Right lobe of liver (tissue), 6 donors: ENCODE results near the gene ADIPOR2. TPM values are rescaled to one million over a fixed set of nuclear protein-coding genes. Genes with fewer than 3 reads are reported as not detected.

Experiments used
- ATAC-seq, 4 donors: fragments of 200-7000 bp; cut with Tn5 transposase; one replicate each; pipeline ENCODE4 v1.9.1; 2020; ENCODE audit warnings: mild to moderate bottlenecking in 4 of 4, moderate library complexity in 4 of 4
- DNase-seq, 3 donors: peaks; one replicate each; pipeline ENCODE4 v3.0.0-alpha.2; 2020
- H3K27ac ChIP-seq, 3 donors: fragments of 200-600 bp; one replicate each; pipeline ENCODE4 v1.8.0; 2022
- H3K27me3 ChIP-seq, 2 donors: fragments of 200-600 bp; one replicate each; pipeline ENCODE4 v1.8.0; 2022
- H3K36me3 ChIP-seq, 4 donors: fragments of 200-600 bp; sonication (generic) in 1 of 4; one replicate each; pipeline versions ENCODE4 v1.5.1 to v1.8.0; 2017 to 2022; ENCODE audit warnings: control low read depth in 1 of 4
- H3K4me1 ChIP-seq, 4 donors: fragments of 200-600 bp; sonication (generic) in 1 of 4; one replicate each; pipeline versions ENCODE4 v1.5.1 to v1.8.0; 2017 to 2022; ENCODE audit warnings: control low read depth in 1 of 4
- H3K4me3 ChIP-seq, 3 donors: fragments of 200-600 bp; one replicate each; pipeline ENCODE4 v1.8.0; 2022
- H3K9me3 ChIP-seq, 4 donors: fragments of 200-600 bp; sonication (generic) in 1 of 4; one replicate each; pipeline versions ENCODE4 v1.5.1 to v1.8.0; 2017 to 2022; ENCODE audit warnings: control low read depth in 1 of 4
- CTCF ChIP-seq, 4 donors: fragments of 200-600 bp in 3 of 4; fragments of 450-650 bp in 1 of 4; IDR thresholded peaks; one replicate each; pipeline versions ENCODE4 v1.5.1 to v1.8.0; 2016 to 2022; ENCODE audit warnings: antibody characterized with exemption in 4 of 4, mild to moderate bottlenecking in 2 of 4
- POLR2A ChIP-seq: fragments of 450-650 bp; IDR thresholded peaks from one replicate; pipeline ENCODE4 v1.6.1; 2017; ENCODE audit warnings: antibody characterized with exemption, mild to moderate bottlenecking
- WGBS: methylation state at CpG from one replicate; pipeline ENCODE4 v1.1.6; 2018; ENCODE audit warnings: low coverage, low lambda C conversion rate; ENCODE audit not compliant: insufficient coverage; ENCODE audit errors: missing lambda C conversion rate; 5-methylcytosine and 5-hydroxymethylcytosine counted together
- intact Hi-C, 2 donors: fragments of 100-400 bp; cut with DNase I; formaldehyde crosslinking; loops; one replicate each; pipeline versions ENCODE4 v1.11.2 to v1.14.1; 2022
- total RNA-seq, 6 experiments: library from RNA; depleted of rRNA in 2 of 6; stranded (reverse); fragments of >200 nt in 2 of 6; fragmentation: NEBNext Ultra II Directional in 3 of 6; extraction: Animal tissue kit (Norgen Biotek cat#: 25700) in 3 of 6; gene quantifications; one replicate each; pipeline versions ENCODE4 v1.1.0 to v1.2.4, GENCODE V29; 2016 to 2023
- donor health status: DM: no; HTN: yes; CAD: no.
- donor health status: DM: no; HTN: no; CAD: no.
- donor health status: DM: no; HTN: no; CAD: no.
- donor health status: DM: no; HTN: yes; CAD: no.
- donor health status: DM: no; HTN: yes; CAD: no.

ADIPOR2 gene
- total RNA-seq, 6 experiments from 2014 or later = 46.5 to 108 (median 59.8) TPM

GRCh38 chr12:1782215-1782614 is 91.3 kb downstream of the ADIPOR2 start:
- intact Hi-C loops = no loop called here
- peaks cover 0 to 39% (median 7%) of the 10 kb centered on the region in 4 donors for H3K4me1 ChIP-seq
- H3K27ac ChIP-seq = peak overlapping the region in 1 of 3 donors; percentile 32
- ATAC-seq (peak; percentile 45 to 73 (median 50)), DNase-seq (no peak)
- H3K9me3 ChIP-seq = no peaks in the 10 kb centered on the region
- WGBS = 25% methylated on average over 2 of the region's 2 CpGs
- H3K36me3 ChIP-seq = peaks cover 0 to 22% (median 11%) of the 10 kb centered on the region in 4 donors
- H3K27me3 ChIP-seq = no peaks in the 10 kb centered on the region
- no peak for TF ChIP-seq CTCF (IDR thresholded peaks at IDR 0.05)
- no peak for TF ChIP-seq POLR2A
- H3K4me3 ChIP-seq = no peak overlapping the region

GRCh38 chr12:1787714-1788113 is 96.8 kb downstream of the ADIPOR2 start:
- ATAC-seq = peak in 1 of 4 donors; percentile 8
- WGBS = 55% methylated on average over 5 of the region's 6 CpGs
- Histone ChIP-seq H3K36me3 (peaks cover 0 to 11% (median 4%) of the 10 kb centered on the region in 4 donors), H3K27ac (no peak overlapping the region), H3K4me3 (no peak overlapping the region), H3K9me3 (no peaks in the 10 kb centered on the region), H3K27me3 (no peaks in the 10 kb centered on the region), H3K4me1 (peaks cover 0 to 16% (median 4%) of the 10 kb centered on the region in 4 donors)
- TF ChIP-seq POLR2A = no peak
- no peak for TF ChIP-seq CTCF (IDR thresholded peaks at IDR 0.05)
- DNase-seq = peak in 1 of 3 donors; percentile 37
- intact Hi-C loops = no loop called here

- WGBS = 57% methylated on average over 7 of the region's 7 CpGs
- no peak for DNase-seq
Measured at GRCh38 chr12:1790444-1790843, 99.6 kb downstream of the ADIPOR2 start.

GRCh38 chr12:1791104-1791841 is 100.4 kb downstream of the ADIPOR2 start:
- peak in 1 of 3 donors; percentile 66 for DNase-seq

More at GRCh38 chr12:1790444-1790843, 99.6 kb downstream of the ADIPOR2 start:
- no peak overlapping the region for H3K4me3 ChIP-seq
- H3K36me3 ChIP-seq = peaks cover 0 to 11% (median 2%) of the 10 kb centered on the region in 4 donors
- H3K27ac ChIP-seq = no peak overlapping the region
- no peaks in the 10 kb centered on the region for H3K9me3 ChIP-seq
- intact Hi-C loops = loop anchor here (5.0 to 10.0 kb wide), 2 partner anchors 138 to 244 kb away; no protein-coding TSS in a partner anchor
- H3K27me3 ChIP-seq = no peaks in the 10 kb centered on the region
- H3K4me1 ChIP-seq = peaks cover 0 to 3% (median 0%) of the 10 kb centered on the region in 4 donors
- TF ChIP-seq CTCF (IDR thresholded peaks at IDR 0.05) (no peak), POLR2A (no peak)
- peak in 1 of 4 donors; percentile 7 for ATAC-seq

More at GRCh38 chr12:1791104-1791841, 100.4 kb downstream of the ADIPOR2 start:
- Histone ChIP-seq H3K27me3 (no peaks in the 10 kb centered on the region), H3K4me1 (peaks cover 0 to 8% (median 0%) of the 10 kb centered on the region in 4 donors), H3K9me3 (no peaks in the 10 kb centered on the region), H3K27ac (no peak overlapping the region), H3K36me3 (peaks cover 0 to 4% (median under 1%) of the 10 kb centered on the region in 4 donors), H3K4me3 (no peak overlapping the region)
- ATAC-seq = peak; percentile 45 to 59 (median 55)
- 12% methylated on average over 7 of the region's 10 CpGs for WGBS
- TF ChIP-seq CTCF (IDR thresholded peaks at IDR 0.05) (peak; percentile 79 to 87 (median 81)), POLR2A (no peak)
- intact Hi-C loops = loop anchor here (5.0 to 10.0 kb wide), 2 partner anchors 139 to 244 kb away; no protein-coding TSS in a partner anchor
